ENCODE data around the gene CORT.
"Not testable (repeated sequence)": the region's sequence is repeated elsewhere in the genome, so short reads cannot be mapped to it uniquely, and the experiment has no call there.

CORT gene

GRCh38 chr1:10440305-10440704 is 9.5 kb upstream of the CORT start:
- DNase-seq, result no peak

GRCh38 chr1:10440794-10441193 is 9.0 kb upstream of the CORT start:
- no peak for DNase-seq

- DNase-seq, result no peak
Measured at GRCh38 chr1:10444248-10444647, 5.6 kb upstream of the CORT start.

- no peak for DNase-seq
Measured at GRCh38 chr1:10444795-10445397, 4.9 kb upstream of the CORT start.

- DNase-seq, result no peak
Measured at GRCh38 chr1:10446790-10447422, 2.9 kb upstream of the CORT start.

GRCh38 chr1:10450156-10450814 is 454 bp downstream of the CORT start:
- DNase-seq, result no peak

GRCh38 chr1:10450836-10451235 is 1.0 kb downstream of the CORT start:
- no peak for DNase-seq

GRCh38 chr1:10451287-10451686 is 1.5 kb downstream of the CORT start:
- peak; percentile 29 for DNase-seq

GRCh38 chr1:10456048-10456447 is 6.2 kb downstream of the CORT start:
- no peak for DNase-seq

GRCh38 chr1:10456661-10457060 is 6.8 kb downstream of the CORT start:
- DNase-seq, result no peak

GRCh38 chr1:10457462-10457861 is 7.6 kb downstream of the CORT start:
- DNase-seq, result not testable (repeated sequence)

- DNase-seq, result no peak
Measured at GRCh38 chr1:10457875-10458274, 8.0 kb downstream of the CORT start.

GRCh38 chr1:10459184-10459583 is 9.4 kb downstream of the CORT start:
- peak; percentile 44 for DNase-seq

- DNase-seq, result no peak
Measured at GRCh38 chr1:10467078-10467477, 17.2 kb downstream of the CORT start.

- no peak for DNase-seq
Measured at GRCh38 chr1:10470043-10470442, 20.2 kb downstream of the CORT start.

GRCh38 chr1:10471411-10472219 is 21.8 kb downstream of the CORT start:
- DNase-seq, result no peak

GRCh38 chr1:10472220-10473144 is 22.7 kb downstream of the CORT start, which contains the start of gene DFFA:
DFFA (minus strand) TSS chr1:10472529; CDS start chr1:10472458, 71 bp downstream.
- DNase-seq, result peak; percentile 95

GRCh38 chr1:10473145-10473765 is 23.4 kb downstream of the CORT start:
- no peak for DNase-seq

- not testable (repeated sequence) for DNase-seq
Measured at GRCh38 chr1:10474309-10474612, 24.4 kb downstream of the CORT start.

GRCh38 chr1:10474613-10475507 is 25.0 kb downstream of the CORT start, which contains the start of gene PEX14:
PEX14 (plus strand) TSS chr1:10474950; CDS start chr1:10474967, 17 bp downstream.
- peak; percentile 82 for DNase-seq

- DNase-seq, result no peak
Measured at GRCh38 chr1:10475510-10475909, 25.7 kb downstream of the CORT start.

Measured in amniotic stem cell (primary cell).